NK-92 treated with Interleukin-12 subunit alpha and Interleukin-12 subunit beta, amount 100 ng/mL, for 24 hours (cell line): Measurements from ENCODE around the gene TMEM218.
"Not testable (repeated sequence)": the region's sequence is repeated elsewhere in the genome, so short reads cannot be mapped to it uniquely, and the experiment has no call there.

ENCODE experiments used
- DNase-seq: peaks from one replicate; lab custom pipeline; 2025; lab: John Stamatoyannopoulos, UW

The TMEM218 gene

GRCh38 chr11:125090151-125090550 lies 21.3 kb downstream of the TMEM218 start:
- not testable (repeated sequence) for DNase-seq

- not testable (repeated sequence) for DNase-seq
These were observed 21.9 kb downstream of the TMEM218 start for GRCh38 chr11:125089481-125089880.

- DNase-seq, result no peak
These were observed 22.6 kb downstream of the TMEM218 start for GRCh38 chr11:125088576-125089455.

- DNase-seq, result no peak
These were observed 23.3 kb downstream of the TMEM218 start for GRCh38 chr11:125088123-125088522.

- no peak for DNase-seq
These were observed 24.7 kb downstream of the TMEM218 start for GRCh38 chr11:125086633-125087296.

GRCh38 chr11:125085301-125086081 lies 25.9 kb downstream of the TMEM218 start:
- DNase-seq, result no peak

- no peak for DNase-seq
These were observed 26.6 kb downstream of the TMEM218 start for GRCh38 chr11:125084761-125085231.

GRCh38 chr11:125084057-125084416 lies 27.4 kb downstream of the TMEM218 start:
- no peak for DNase-seq

GRCh38 chr11:125083312-125084056 lies 27.9 kb downstream of the TMEM218 start:
- no peak for DNase-seq

- no peak for DNase-seq
These were observed 28.7 kb downstream of the TMEM218 start for GRCh38 chr11:125082611-125083311.

- DNase-seq, result no peak
These were observed 29.4 kb downstream of the TMEM218 start for GRCh38 chr11:125082040-125082439.

- DNase-seq, result no peak
These were observed 30.2 kb downstream of the TMEM218 start for GRCh38 chr11:125081098-125081798.

GRCh38 chr11:125080531-125080911 lies 30.9 kb downstream of the TMEM218 start:
- no peak for DNase-seq

- no peak for DNase-seq
These were observed 31.4 kb downstream of the TMEM218 start for GRCh38 chr11:125079878-125080530.

GRCh38 chr11:125079151-125079877 lies 32.1 kb downstream of the TMEM218 start:
- DNase-seq, result no peak

GRCh38 chr11:125078516-125079140 lies 32.8 kb downstream of the TMEM218 start:
- DNase-seq, result no peak

- DNase-seq, result no peak
These were observed 33.4 kb downstream of the TMEM218 start for GRCh38 chr11:125078016-125078415.

GRCh38 chr11:125076378-125076945 lies 35.0 kb downstream of the TMEM218 start:
- no peak for DNase-seq
